Tibial nerve (tissue), 4 donors: ENCODE measurements around the gene SNAP47.

Source experiments
- CTCF ChIP-seq, 5 experiments: fragments of 200-600 bp in 3 of 5; fragments of 450-650 bp in 2 of 5; sonication (generic) in 3 of 5; IDR thresholded peaks; one replicate each; pipeline ENCODE4 v1.5.1; 2016 to 2019; ENCODE audit warnings: antibody characterized with exemption in 5 of 5, mild to moderate bottlenecking in 3 of 5, moderate library complexity in 2 of 5
- EP300 ChIP-seq, 2 donors: sonication (generic); formaldehyde crosslinking; IDR thresholded peaks; one replicate each; pipeline ENCODE4 v1.6.1; 2017; ENCODE audit warnings: antibody characterized with exemption in 2 of 2, mild to moderate bottlenecking in 1 of 2
- POLR2A ChIP-seq, 2 donors: fragments of 450-650 bp; IDR thresholded peaks; one replicate each; pipeline ENCODE4 v1.6.1; 2017; ENCODE audit warnings: antibody characterized with exemption in 2 of 2, mild to moderate bottlenecking in 2 of 2, moderate library complexity in 2 of 2

DNA sequence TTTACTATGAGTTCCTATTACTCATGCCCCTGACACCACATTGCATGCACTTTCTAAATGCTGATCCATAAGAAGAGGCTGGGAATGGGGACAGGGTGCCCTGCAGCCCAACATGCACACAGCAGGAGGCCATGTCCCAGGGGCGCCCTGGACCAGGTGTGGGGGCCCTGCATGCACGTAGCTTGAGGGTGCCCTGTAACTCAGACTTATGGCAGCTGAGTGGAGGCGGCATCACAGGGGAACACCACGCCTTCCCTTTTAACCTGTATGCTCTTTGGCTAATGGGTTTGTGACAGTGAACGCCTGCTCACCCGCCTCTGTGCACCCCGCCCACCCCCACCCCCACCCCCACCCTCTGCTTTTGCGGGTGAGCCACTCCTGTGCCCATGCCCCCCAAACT, 36.1 kb downstream of the SNAP47 start:
- TF ChIP-seq CTCF (IDR thresholded peaks at IDR 0.05) (no peak), POLR2A (IDR thresholded peaks at IDR 0.05) (no peak), EP300 (IDR thresholded peaks at IDR 0.05) (no peak)
